GM18520 (cell line): Measurements from ENCODE around the gene CFAP46.
"Not testable (repeated sequence)": the region's sequence is repeated elsewhere in the genome, so short reads cannot be mapped to it uniquely, and the experiment has no call there.

Experiments
- ATAC-seq: cut with Tn5 transposase; IDR thresholded peaks from one replicate; pipeline ENCODE4 v1.9.1; 2021; ENCODE audit not compliant: unreplicated experiment

The CFAP46 gene

GRCh38 chr10:132929480-132929879, 12.9 kb downstream of the CFAP46 start:
- ATAC-seq: no peak

- no peak for ATAC-seq
Measured at GRCh38 chr10:132928261-132928660, 14.1 kb downstream of the CFAP46 start.

- ATAC-seq: no peak
Measured at GRCh38 chr10:132927824-132928223, 14.5 kb downstream of the CFAP46 start.

GRCh38 chr10:132926777-132927650, 15.4 kb downstream of the CFAP46 start:
- ATAC-seq: no peak

- no peak for ATAC-seq
Measured at GRCh38 chr10:132926070-132926469, 16.3 kb downstream of the CFAP46 start.

GRCh38 chr10:132925614-132926013, 16.8 kb downstream of the CFAP46 start:
- no peak for ATAC-seq

- no peak for ATAC-seq
Measured at GRCh38 chr10:132925071-132925561, 17.3 kb downstream of the CFAP46 start.

GRCh38 chr10:132924046-132924952, 18.1 kb downstream of the CFAP46 start:
- ATAC-seq: no peak

- ATAC-seq: not testable (repeated sequence)
Measured at GRCh38 chr10:132923384-132923783, 19.0 kb downstream of the CFAP46 start.

- ATAC-seq: no peak
Measured at GRCh38 chr10:132922872-132923271, 19.5 kb downstream of the CFAP46 start.

- ATAC-seq: no peak
Measured at GRCh38 chr10:132921818-132922807, 20.3 kb downstream of the CFAP46 start.

- ATAC-seq: no peak
Measured at GRCh38 chr10:132921086-132921485, 21.3 kb downstream of the CFAP46 start.

GRCh38 chr10:132920101-132920925, 22.1 kb downstream of the CFAP46 start:
- no peak for ATAC-seq

GRCh38 chr10:132919374-132920100, 22.8 kb downstream of the CFAP46 start:
- ATAC-seq: no peak

GRCh38 chr10:132918617-132919373, 23.6 kb downstream of the CFAP46 start:
- ATAC-seq: no peak

- no peak for ATAC-seq
Measured at GRCh38 chr10:132918264-132918616, 24.1 kb downstream of the CFAP46 start.

GRCh38 chr10:132916956-132917666, 25.3 kb downstream of the CFAP46 start:
- ATAC-seq: no peak

- no peak for ATAC-seq
Measured at GRCh38 chr10:132916421-132916841, 25.9 kb downstream of the CFAP46 start.
